ENCODE results near the gene EEF1AKMT3.

DNA sequence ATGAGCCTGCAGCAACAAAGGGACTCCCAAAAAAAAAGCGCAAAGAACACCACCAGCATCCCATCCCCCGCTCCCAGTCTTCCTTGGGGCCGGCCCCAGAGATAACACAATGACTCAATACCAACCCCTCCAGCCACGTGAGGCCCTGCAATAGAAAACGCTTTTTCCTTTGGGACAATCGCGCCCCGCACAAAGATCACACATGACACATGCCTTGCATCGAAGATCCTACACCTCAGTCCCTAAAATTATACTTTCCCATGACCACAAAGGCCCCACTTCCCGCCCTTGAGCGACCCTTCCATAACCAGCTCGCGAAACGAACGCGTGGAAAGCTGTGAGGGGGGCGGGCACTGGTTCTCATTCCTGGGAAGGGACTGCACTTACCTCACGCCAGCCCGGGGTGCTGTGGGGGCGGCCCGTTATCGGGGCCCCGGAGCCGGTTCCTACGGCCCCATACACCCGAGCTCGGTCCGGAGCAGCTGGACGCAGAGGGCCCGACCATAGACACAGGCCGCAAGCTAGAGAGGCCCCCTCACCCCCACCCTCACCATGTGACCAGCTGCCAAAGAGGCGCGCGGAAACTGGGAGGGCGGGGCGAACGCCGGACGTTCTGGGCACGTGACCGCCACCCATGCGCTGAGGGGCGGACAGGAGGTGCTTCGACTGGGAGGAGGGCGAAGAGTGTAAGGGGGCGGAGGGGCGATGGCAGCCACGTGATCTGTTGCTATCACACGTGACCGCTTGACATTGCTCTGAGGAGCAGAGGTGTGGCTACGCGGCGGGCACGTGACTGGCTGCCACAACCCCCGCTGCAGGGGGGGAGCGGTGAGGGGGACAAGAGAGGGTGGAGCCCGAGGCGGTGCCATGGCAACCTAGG is 20.4 kb upstream of the EEF1AKMT3 start, which contains the start of gene CDK4:
- TF ChIP-seq CTCF (optimal IDR thresholded peaks at IDR 0.05 in 1 of 3, IDR thresholded peaks at IDR 0.05 in 1 of 3, conservative IDR thresholded peaks at IDR 0.05 in 1 of 3; ENCODE audit: extremely low read depth in 1 of 3, insufficient read depth in 2 of 3, low read length in 3 of 3) (no peak), EZH2 (IDR thresholded peaks at IDR 0.05; ENCODE audit: low read length) (no peak)
